Measurements from ENCODE around the gene OR52A1.

GRCh38 chr11:5117588-5117987, 37.0 kb downstream of the OR52A1 start:
- TF ChIP-seq POLR2A (IDR thresholded peaks at IDR 0.05) (no peak), CTCF (IDR thresholded peaks at IDR 0.05) (no peak)

Data from Peyer's patch (tissue), 4 donors.